GM19397 (cell line): ENCODE data around the gene SECISBP2L.
"Not testable (repeated sequence)": the region's sequence is repeated elsewhere in the genome, so short reads cannot be mapped to it uniquely, and the experiment has no call there.

Experiments
- ATAC-seq: cut with Tn5 transposase; IDR thresholded peaks from one replicate; pipeline ENCODE4 v1.9.1; 2021; ENCODE audit warnings: mild to moderate bottlenecking, moderate library complexity; ENCODE audit not compliant: unreplicated experiment

Gene SECISBP2L

DNA sequence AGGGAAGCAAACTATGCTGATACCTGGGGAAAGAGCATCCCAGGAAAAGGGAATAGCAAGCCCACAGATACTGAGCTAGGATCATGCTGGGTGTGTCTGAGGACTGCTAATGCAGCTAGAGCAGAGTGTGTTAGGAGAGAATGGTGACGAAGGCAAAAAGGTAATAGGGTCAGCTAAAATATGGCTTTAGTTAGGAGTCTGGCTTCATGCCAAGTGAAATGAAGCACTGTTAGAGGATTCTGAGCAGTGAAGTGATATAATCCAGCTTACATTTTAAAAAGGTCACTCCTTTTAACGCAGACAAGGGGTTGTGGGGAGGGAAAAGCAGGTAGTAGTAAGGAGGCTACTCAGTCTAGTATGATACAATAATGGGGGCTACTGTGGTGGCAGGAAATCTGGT is 30.4 kb downstream of the SECISBP2L start:
- ATAC-seq = no peak

DNA sequence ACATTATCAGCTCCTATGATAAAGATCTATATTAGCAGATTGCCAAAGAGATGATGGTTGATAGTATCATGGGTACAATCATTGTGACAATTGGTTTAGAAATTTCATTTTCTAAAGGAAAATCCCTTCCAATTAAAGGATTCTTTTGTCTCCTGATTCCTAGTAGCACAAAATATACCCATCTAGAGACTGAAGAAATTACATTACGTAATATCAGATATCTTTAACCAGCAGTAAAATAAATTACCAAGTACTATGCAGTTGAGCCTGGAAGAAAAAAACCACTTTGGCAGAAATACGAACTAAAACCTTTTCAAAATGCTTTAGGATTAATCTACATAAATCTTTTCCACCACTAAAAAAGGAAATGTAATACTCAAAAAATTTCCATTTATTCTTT is 46.9 kb downstream of the SECISBP2L start:
- no peak for ATAC-seq

- ATAC-seq = no peak
These were observed 50.0 kb downstream of the SECISBP2L start for GRCh38 chr15:48996276-48996675.

DNA sequence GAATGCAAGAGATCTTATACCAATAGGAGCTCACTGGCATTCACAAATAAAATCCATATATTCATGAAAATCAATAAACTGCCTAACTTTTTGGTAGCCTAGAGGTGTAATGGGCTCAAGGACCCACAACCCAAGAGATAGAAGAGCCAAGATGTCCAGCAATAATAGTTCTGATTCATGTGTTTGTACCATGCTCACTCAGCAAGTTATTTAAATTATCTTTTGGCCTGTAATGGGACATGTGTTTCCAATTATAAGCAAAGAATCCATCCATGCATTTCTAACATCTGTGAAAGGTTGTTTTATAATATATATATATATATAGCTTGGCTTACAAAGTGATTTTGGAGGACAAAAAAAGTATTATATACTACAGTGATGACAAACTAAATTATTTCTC is 52.9 kb downstream of the SECISBP2L start:
- ATAC-seq = no peak

- ATAC-seq = peak; percentile 77
These were observed 53.7 kb downstream of the SECISBP2L start for GRCh38 chr15:48992545-48992944.

- no peak for ATAC-seq
These were observed 54.1 kb downstream of the SECISBP2L start for GRCh38 chr15:48992096-48992495.

DNA sequence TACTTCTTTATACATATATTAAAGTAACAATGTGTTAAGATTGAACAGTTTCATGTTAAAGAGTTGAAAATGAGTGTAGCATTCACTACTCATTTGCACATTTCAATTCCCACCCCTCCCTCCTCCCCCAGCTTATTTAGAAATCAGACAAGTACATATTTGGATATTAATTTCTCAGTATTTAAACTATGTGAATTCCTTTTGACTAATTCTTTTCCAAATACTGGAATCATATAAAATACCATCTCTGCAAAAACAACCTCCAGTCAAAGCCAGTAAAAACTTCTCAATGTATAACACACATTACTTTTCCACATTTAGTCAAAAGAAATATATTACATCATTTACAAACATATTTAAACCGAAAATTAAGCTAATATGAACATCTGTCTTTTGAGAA is 57.1 kb downstream of the SECISBP2L start:
- no peak for ATAC-seq

DNA sequence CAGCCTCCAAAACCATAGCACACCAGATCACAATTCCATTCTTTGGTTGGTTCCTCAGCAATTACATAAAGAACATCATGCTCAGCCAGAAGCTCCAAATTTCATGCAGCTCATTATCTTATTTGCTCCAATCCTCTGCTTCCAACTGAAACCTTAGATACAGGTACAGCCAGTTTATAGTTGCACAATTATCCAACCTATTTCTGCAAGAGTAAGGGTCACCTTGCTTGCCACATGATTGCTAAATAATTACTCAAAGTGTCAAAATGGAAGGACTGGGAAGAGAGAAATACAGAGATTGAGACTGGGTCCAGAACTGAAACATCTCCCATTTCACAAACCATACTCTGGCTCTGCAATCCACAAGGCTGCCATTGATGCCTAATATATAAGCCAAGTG is 59.1 kb downstream of the SECISBP2L start:
- ATAC-seq = no peak

DNA sequence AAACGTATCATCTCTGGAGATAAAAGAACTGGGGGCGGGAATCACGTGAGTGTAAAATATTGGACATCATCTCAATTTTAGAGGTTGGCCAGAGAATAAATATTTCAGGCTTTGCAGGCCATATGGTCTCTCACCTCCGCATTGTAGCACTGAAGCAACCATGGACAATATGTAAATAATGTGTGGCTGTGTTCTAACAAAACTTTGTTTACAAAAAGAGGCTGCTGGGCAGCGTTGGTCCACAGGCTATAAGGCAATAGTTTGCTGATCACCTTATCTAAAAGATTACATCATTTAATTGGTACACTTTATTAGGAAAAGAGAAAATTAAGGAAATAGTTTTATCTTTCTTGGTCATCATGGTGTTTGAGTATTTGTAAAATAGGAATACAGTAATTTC is 60.0 kb downstream of the SECISBP2L start:
- no peak for ATAC-seq

- no peak for ATAC-seq
These were observed 60.7 kb downstream of the SECISBP2L start for GRCh38 chr15:48985516-48985915.

GRCh38 chr15:48984811-48985352 is 61.4 kb downstream of the SECISBP2L start:
- no peak for ATAC-seq

GRCh38 chr15:48984021-48984710 is 62.1 kb downstream of the SECISBP2L start:
- no peak for ATAC-seq

DNA sequence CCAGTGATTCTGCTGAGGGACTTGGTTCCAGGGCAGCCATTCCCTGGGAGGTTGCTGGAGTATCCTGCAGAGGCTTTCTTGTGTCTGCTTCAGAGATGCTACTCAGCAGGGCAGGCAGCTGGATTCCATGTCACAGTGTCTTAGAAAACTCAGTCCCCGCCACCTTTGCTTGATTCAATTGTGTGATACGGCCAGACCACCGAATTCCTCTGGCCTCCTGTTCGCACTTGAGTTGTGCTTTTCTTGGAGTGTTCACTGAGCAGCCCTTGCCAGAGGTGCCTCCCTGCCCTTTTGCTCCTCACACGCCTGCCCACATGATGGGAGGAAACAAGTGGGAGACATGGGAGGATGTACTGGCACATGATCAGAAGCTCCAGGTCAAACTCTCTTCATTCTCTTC is 62.9 kb downstream of the SECISBP2L start:
- no peak for ATAC-seq

DNA sequence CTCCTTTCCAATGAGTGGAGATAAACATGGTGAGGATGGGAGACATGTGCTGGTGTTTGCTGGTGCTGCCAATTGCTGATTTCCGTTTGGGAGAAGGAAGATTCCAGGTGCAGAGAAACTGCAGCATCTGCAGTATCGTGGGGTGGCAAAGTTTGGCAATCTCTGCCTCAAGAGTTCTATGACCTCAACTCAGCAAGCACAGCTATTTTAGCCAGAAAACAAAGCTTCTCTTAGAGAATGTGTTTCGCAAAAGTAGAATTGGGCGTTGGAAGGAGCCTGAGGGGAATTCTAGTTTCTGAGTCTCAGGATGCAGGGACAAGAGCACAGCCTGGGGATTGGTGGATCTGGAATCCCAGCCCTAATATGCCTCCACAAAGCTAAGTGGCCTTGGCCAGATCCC is 64.3 kb downstream of the SECISBP2L start:
- ATAC-seq = no peak

- ATAC-seq = no peak
These were observed 67.6 kb downstream of the SECISBP2L start for GRCh38 chr15:48978638-48979037.

GRCh38 chr15:48976444-48977088 is 69.7 kb downstream of the SECISBP2L start:
- no peak for ATAC-seq

DNA sequence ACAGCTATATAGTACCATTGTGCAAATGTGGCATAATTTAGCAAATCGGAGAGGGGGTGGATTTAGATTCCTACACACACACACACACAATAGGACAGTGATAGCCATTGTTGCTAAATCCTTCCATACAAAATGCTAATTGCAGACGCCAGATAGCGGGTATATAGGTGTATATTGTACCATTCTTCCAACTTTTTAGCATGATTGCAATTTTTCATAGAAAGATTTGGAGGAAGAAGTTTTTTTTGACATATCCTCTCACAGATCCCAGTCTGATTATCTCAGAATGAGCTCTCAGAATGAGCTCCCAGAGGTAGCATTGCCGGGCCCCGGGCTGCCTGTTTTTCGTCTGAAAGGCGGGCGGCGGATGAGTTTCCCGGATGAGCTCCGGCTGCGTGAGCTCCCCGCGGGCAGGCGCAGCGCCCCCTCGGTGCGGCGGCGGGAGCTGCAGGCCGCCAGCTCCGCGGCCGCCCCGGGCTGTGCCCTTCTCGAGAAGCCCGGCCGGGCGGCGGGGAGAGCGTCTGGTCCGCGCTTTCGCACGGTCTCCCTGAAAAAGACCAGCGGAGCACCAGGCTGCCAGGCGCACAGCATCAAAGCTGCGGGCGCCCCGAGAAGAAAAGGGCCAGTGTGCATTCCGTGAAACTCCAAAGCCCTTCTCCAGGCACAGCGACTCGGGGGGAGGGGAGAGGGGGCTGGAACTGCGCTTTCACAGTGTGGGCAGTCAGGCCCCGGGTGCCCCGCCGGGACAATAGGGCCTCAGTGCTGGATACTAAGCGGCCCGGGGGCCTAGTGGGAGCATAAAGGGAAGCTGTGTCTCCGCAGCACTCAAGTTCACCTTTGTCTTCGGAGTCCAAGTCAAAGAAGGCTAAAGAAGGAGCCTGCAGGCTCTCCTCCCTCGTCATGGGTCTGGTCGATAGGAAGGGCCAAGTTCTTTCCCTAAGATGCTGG is 70.5 kb downstream of the SECISBP2L start:
- peak; percentile 98 for ATAC-seq

GRCh38 chr15:48974882-48975281 is 71.4 kb downstream of the SECISBP2L start:
- ATAC-seq = no peak

GRCh38 chr15:48972750-48973503 is 73.3 kb downstream of the SECISBP2L start:
- no peak for ATAC-seq

DNA sequence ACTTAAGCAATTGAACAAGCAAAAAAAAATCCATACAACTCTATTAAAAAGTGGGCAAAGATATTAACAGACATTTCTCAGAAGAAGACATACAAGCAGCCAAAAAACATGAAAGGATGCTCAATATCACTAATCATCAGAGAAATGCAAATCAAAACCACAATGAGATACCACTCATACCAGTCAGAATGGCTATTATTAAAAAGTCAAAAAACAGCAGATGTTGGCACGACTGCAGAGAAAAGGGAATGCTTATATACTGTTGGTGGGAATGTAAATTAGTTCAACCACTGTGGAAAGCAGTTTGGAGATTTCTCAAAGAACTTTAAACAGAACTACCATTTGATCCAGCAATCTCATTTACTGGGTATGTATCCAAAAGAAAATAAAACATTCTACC is 75.3 kb downstream of the SECISBP2L start:
- ATAC-seq = not testable (repeated sequence)

GRCh38 chr15:48968066-48968465 is 78.2 kb downstream of the SECISBP2L start:
- no peak for ATAC-seq
